Endothelial cell of umbilical vein (primary cell): Measurements from ENCODE around the gene LTBP1. TPM values are rescaled to one million over a fixed set of nuclear protein-coding genes. Genes with fewer than 3 reads are reported as not detected.

Source experiments
- BruUV-seq: library from RNA; stranded (reverse); fragments of 400-500 nt; replicated peaks from 2 replicates; lab custom pipeline; 2021; lab: Mats Ljungman, UMichigan
- CTCF ChIA-PET: fragments of 300-600, 350-600 bp; sonication (Branson Sonifier 250); formaldehyde crosslinking; loops from one replicate; lab custom pipeline; 2021; ENCODE audit warnings: antibody characterized with exemption, inconsistent platforms; lab: Charles Lee
- POLR2A ChIA-PET: fragments of 300-600, 350-600 bp; sonication (Branson Sonifier 250); formaldehyde crosslinking; loops from one replicate; lab custom pipeline; 2021; ENCODE audit warnings: antibody characterized with exemption, inconsistent platforms; lab: Charles Lee
- DNase-seq: peaks from one replicate; pipeline ENCODE4 v3.0.0-alpha.2; 2011; ENCODE audit warnings: low read depth, low spot score
- FAIRE-seq: peaks from 2 replicates; lab custom pipeline; 2011; peaks lifted over from hg19 to GRCh38; lab: Jason Lieb, UNC
- H2AFZ ChIP-seq: 2 replicates; pipeline ENCODE4 v1.6.0; 2012; ENCODE audit warnings: low read depth, low read length, control low read depth, inconsistent platforms
- H3K27ac ChIP-seq: 2 replicates; pipeline ENCODE4 v1.5.1; 2011; ENCODE audit warnings: low read depth, mild to moderate bottlenecking, control low read depth, low read length, moderate library complexity; ENCODE audit not compliant: insufficient read depth
- H3K27me3 ChIP-seq, 2 experiments: 2 replicates each; pipeline versions ENCODE4 v1.6.0 to v1.6.1; 2011; ENCODE audit warnings: low read length in 2 of 2, mixed read lengths in 1 of 2; ENCODE audit not compliant: control insufficient read depth in 2 of 2, insufficient read depth in 2 of 2
- H3K36me3 ChIP-seq, 2 experiments: 2 replicates in 1 of 2; 3 replicates in 1 of 2; pipeline ENCODE4 v1.5.1; 2011; ENCODE audit warnings: low read length in 2 of 2, mild to moderate bottlenecking in 1 of 2, moderate library complexity in 1 of 2; ENCODE audit not compliant: control insufficient read depth in 2 of 2, insufficient read depth in 2 of 2; ENCODE audit errors: extremely low read depth in 1 of 2
- H3K4me1 ChIP-seq: 3 replicates; pipeline ENCODE4 v1.5.1; 2011; ENCODE audit warnings: mild to moderate bottlenecking, low read length; ENCODE audit not compliant: control insufficient read depth, insufficient read depth; ENCODE audit errors: extremely low read depth
- H3K4me2 ChIP-seq: 2 replicates; pipeline ENCODE4 v1.6.1; 2011; ENCODE audit warnings: low read length, control low read depth, mixed read lengths; ENCODE audit not compliant: insufficient read depth
- H3K4me3 ChIP-seq, 3 experiments: fragments of 200-600 bp in 1 of 3; sonication (generic), shearing (Covaris generic) in 1 of 3; replicated peaks in 1 of 3; 2 replicates each; pipeline ENCODE4 v1.5.1; 2011 to 2016; ENCODE audit warnings: control low read depth in 3 of 3, low read length in 3 of 3, mild to moderate bottlenecking in 2 of 3, inconsistent platforms in 1 of 3, low read depth in 1 of 3, moderate library complexity in 1 of 3; ENCODE audit not compliant: insufficient read depth in 1 of 3
- H3K79me2 ChIP-seq: 2 replicates; pipeline ENCODE4 v1.6.0; 2012; ENCODE audit warnings: low read length, inconsistent platforms; ENCODE audit not compliant: control insufficient read depth, insufficient read depth
- H3K9ac ChIP-seq: replicated peaks from 2 replicates; pipeline ENCODE3; 2011; ENCODE audit warnings: low read length, control low read depth; ENCODE audit not compliant: insufficient read depth; ENCODE audit errors: extremely low read depth
- H3K9me1 ChIP-seq: replicated peaks from 3 replicates; pipeline ENCODE4 v1.6.0; 2011; ENCODE audit warnings: mild to moderate bottlenecking, low read length; ENCODE audit not compliant: control insufficient read depth, insufficient read depth; ENCODE audit errors: extremely low read depth
- H3K9me3 ChIP-seq: replicated peaks from 2 replicates; pipeline ENCODE4 v1.5.1; 2012; ENCODE audit warnings: low read length, inconsistent platforms; ENCODE audit not compliant: control insufficient read depth, insufficient read depth
- H4K20me1 ChIP-seq: replicated peaks from 2 replicates; pipeline ENCODE3; 2011; ENCODE audit warnings: mild to moderate bottlenecking, low read length; ENCODE audit not compliant: control insufficient read depth, insufficient read depth; ENCODE audit errors: extremely low read depth
- CTCF ChIP-seq, 2 donors: IDR thresholded peaks; 1 replicate in 1 of 2; 2 replicates in 1 of 2; pipeline ENCODE4 v1.5.1; 2011; ENCODE audit warnings: low read length in 2 of 2, mild to moderate bottlenecking in 2 of 2, moderate library complexity in 2 of 2, control low read depth in 1 of 2, inconsistent platforms in 1 of 2, low read depth in 1 of 2; ENCODE audit not compliant: insufficient read depth in 1 of 2; ENCODE audit errors: extremely low read depth in 1 of 2
- EZH2 ChIP-seq: IDR thresholded peaks from 2 replicates; pipeline ENCODE4 v1.6.1; 2012; ENCODE audit warnings: borderline replicate concordance, low read depth, mild to moderate bottlenecking, moderate library complexity, low read length, inconsistent platforms; ENCODE audit not compliant: severe bottlenecking
- FOS ChIP-seq: IDR thresholded peaks from 2 replicates; pipeline ENCODE4 v1.6.1; 2011; ENCODE audit warnings: mild to moderate bottlenecking, low read length, moderate library complexity, borderline replicate concordance; ENCODE audit not compliant: insufficient read depth
- GATA2 ChIP-seq: IDR thresholded peaks from 2 replicates; pipeline ENCODE4 v1.7.0; 2011; ENCODE audit warnings: low read depth, mild to moderate bottlenecking, moderate library complexity, mixed read lengths, low read length; ENCODE audit not compliant: insufficient read length, insufficient read depth
- JUN ChIP-seq: IDR thresholded peaks from 2 replicates; pipeline ENCODE4 v1.6.1; 2011; ENCODE audit warnings: borderline replicate concordance, low read depth; ENCODE audit not compliant: insufficient read length, insufficient read depth
- MYC ChIP-seq: IDR thresholded peaks from one replicate; pipeline ENCODE4 v1.6.1; 2011; ENCODE audit warnings: mild to moderate bottlenecking, low read depth, low read length
- POLR2A ChIP-seq: IDR thresholded peaks from 2 replicates; pipeline ENCODE4 v1.6.1; 2012; ENCODE audit warnings: low read depth, mild to moderate bottlenecking, control low read depth, low read length
- POLR2AphosphoS5 ChIP-seq: IDR thresholded peaks from 2 replicates; pipeline ENCODE4 v1.6.1; 2012; ENCODE audit warnings: low read depth, mild to moderate bottlenecking, control low read depth, low read length, moderate library complexity; ENCODE audit not compliant: insufficient read depth
- dilution Hi-C: fragments of 300-500 bp; cut with MboI; formaldehyde crosslinking; loops from one replicate; pipeline ENCODE4 v1.15.0; 2019; ENCODE audit warnings: low sequenced_read_pairs; ENCODE audit not compliant: extremely low pct_ligation_motif_present
- intact Hi-C: fragments of 100-400 bp; cut with micrococcal nuclease; formaldehyde crosslinking; loops from one replicate; pipeline ENCODE4 v1.10.0; 2022
- polyA plus RNA-seq, 4 experiments: library from polyadenylated mRNA; depleted of rRNA in 3 of 4; stranded (reverse) in 3 of 4; unstranded in 1 of 4; fragments of >200 nt; gene quantifications; 2 replicates each; pipeline versions ENCODE4 v1.2.1 to v1.2.3, GENCODE V29; 2011 to 2012; ENCODE audit warnings: missing spikeins in 1 of 4
- total RNA-seq: library from RNA; stranded (reverse); gene quantifications from 2 replicates; pipeline ENCODE4 v1.2.3, GENCODE V29; 2021
- TF ChIP-seq, protein P1 (sequence below): IDR thresholded peaks from 2 replicates; pipeline ENCODE4 v1.6.1; 2011; ENCODE audit not compliant: insufficient read depth, insufficient read length

The LTBP1 gene
- total and polyA plus RNA-seq, 2 donors (not counting 3 experiments of a cell fraction or from before 2014, with no cell fraction given): 57.4 to 68.2 TPM

GRCh38 chr2:33181466-33181865 lies 234.7 kb downstream of the LTBP1 start:
- no peaks in the 10 kb centered on the region for H3K36me3 ChIP-seq
- BruUV-seq: no TSS peak
- no peak overlapping the region for H3K9ac ChIP-seq
- no peak overlapping the region for H3K27ac ChIP-seq
- no peak overlapping the region for H3K4me2 ChIP-seq
- intact Hi-C loops: no loop called here
- no peak overlapping the region for H2AFZ ChIP-seq
- no peaks in the 10 kb centered on the region for H3K9me3 ChIP-seq
- H3K9me1 ChIP-seq: no peaks in the 10 kb centered on the region
- ChIA-PET POLR2A (no interaction called here), CTCF (interaction anchor here (1.0 kb wide), 1 partner anchor 199 kb away, joined by 3 read pairs; no protein-coding TSS in a partner anchor)
- H3K4me1 ChIP-seq: no peaks in the 10 kb centered on the region
- FAIRE-seq (peak; percentile 18), DNase-seq (no peak)
- H3K4me3 ChIP-seq: no peak overlapping the region
- TF ChIP-seq EZH2 (no peak), POLR2A (no peak)
- no peaks in the 10 kb centered on the region for H3K79me2 ChIP-seq
- no peaks in the 10 kb centered on the region for H4K20me1 ChIP-seq
- H3K27me3 ChIP-seq: no peaks in the 10 kb centered on the region
- dilution Hi-C loops: no loop called here

- dilution Hi-C loops: no loop called here
Observed at GRCh38 chr2:33184041-33184440, 237.3 kb downstream of the LTBP1 start.

More at GRCh38 chr2:33184041-33184440, 237.3 kb downstream of the LTBP1 start:
- TF ChIP-seq POLR2A: no peak
- no peak for TF ChIP-seq EZH2
- no peak for TF ChIP-seq POLR2AphosphoS5
- TF ChIP-seq MYC: no peak
- TF ChIP-seq CTCF (IDR thresholded peaks at IDR 0.05; ENCODE audit: extremely low read depth in 1 of 2, insufficient read depth in 1 of 2, low read depth in 1 of 2, low read length in 2 of 2): no peak
- TF ChIP-seq GATA2: no peak
- TF ChIP-seq JUN: no peak
- no peak for TF ChIP-seq FOS
- TF ChIP-seq, protein P1, sequence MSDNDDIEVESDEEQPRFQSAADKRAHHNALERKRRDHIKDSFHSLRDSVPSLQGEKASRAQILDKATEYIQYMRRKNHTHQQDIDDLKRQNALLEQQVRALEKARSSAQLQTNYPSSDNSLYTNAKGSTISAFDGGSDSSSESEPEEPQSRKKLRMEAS: no peak
- no TSS peak for BruUV-seq
- Histone ChIP-seq H3K4me3 (no peak overlapping the region), H3K27ac (no peak overlapping the region), H3K9me3 (no peaks in the 10 kb centered on the region), H3K79me2 (no peaks in the 10 kb centered on the region), H3K9me1 (no peaks in the 10 kb centered on the region), H3K9ac (no peak overlapping the region), H4K20me1 (no peaks in the 10 kb centered on the region), H2AFZ (no peak overlapping the region), H3K27me3 (no peaks in the 10 kb centered on the region), H3K36me3 (no peaks in the 10 kb centered on the region), H3K4me1 (no peaks in the 10 kb centered on the region), H3K4me2 (no peak overlapping the region)
- intact Hi-C loops: no loop called here
- DNase-seq (no peak), FAIRE-seq (no peak)
- CTCF ChIA-PET: no interaction called here
- POLR2A ChIA-PET: no interaction called here
